ENCODE measurements around the gene GIMAP2. TPM values are rescaled to one million over a fixed set of nuclear protein-coding genes. Genes with fewer than 3 reads are reported as not detected.
"Not testable (repeated sequence)": the region's sequence is repeated elsewhere in the genome, so short reads cannot be mapped to it uniquely, and the experiment has no call there.

The GIMAP2 gene
- total RNA-seq, 2 donors from 2014 or later, result 6.6 to 16.1 TPM

DNA sequence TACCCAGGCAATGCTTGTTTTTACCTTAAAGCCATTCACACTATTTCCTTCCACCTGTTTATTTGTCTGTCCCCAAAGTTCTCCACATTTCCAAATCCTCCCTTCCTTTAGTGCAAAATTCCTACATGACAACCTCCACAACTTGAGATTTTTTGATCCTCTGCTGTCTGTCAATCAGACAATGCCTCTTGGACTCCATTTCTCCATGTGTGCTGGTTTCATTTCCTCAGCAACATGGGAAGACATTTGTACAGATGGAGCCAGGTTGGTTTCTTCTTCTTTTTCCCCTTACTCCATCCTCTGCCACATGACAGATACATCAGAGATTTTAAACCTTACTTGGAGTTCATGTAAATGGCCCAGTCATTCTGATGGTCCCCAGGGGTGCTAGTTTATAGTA is 19.1 kb upstream of the GIMAP2 start:
- Histone ChIP-seq H3K4me1 (replicated peaks) (no peaks in the 10 kb centered on the region), H3K27ac (no peak overlapping the region), H3K4me3 (no peak overlapping the region), H3K36me3 (no peaks in the 10 kb centered on the region), H3K9me3 (no peaks in the 10 kb centered on the region), H3K27me3 (replicated peaks; ENCODE audit: insufficient read depth) (no peaks in the 10 kb centered on the region)
- DNase-seq (ENCODE audit: low spot score), result no peak
- TF ChIP-seq, protein P1, sequence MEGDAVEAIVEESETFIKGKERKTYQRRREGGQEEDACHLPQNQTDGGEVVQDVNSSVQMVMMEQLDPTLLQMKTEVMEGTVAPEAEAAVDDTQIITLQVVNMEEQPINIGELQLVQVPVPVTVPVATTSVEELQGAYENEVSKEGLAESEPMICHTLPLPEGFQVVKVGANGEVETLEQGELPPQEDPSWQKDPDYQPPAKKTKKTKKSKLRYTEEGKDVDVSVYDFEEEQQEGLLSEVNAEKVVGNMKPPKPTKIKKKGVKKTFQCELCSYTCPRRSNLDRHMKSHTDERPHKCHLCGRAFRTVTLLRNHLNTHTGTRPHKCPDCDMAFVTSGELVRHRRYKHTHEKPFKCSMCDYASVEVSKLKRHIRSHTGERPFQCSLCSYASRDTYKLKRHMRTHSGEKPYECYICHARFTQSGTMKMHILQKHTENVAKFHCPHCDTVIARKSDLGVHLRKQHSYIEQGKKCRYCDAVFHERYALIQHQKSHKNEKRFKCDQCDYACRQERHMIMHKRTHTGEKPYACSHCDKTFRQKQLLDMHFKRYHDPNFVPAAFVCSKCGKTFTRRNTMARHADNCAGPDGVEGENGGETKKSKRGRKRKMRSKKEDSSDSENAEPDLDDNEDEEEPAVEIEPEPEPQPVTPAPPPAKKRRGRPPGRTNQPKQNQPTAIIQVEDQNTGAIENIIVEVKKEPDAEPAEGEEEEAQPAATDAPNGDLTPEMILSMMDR (IDR thresholded peaks at IDR 0.05), result no peak
- TF ChIP-seq POLR2AphosphoS5 (IDR thresholded peaks at IDR 0.05), result no peak
- no peak for TF ChIP-seq POLR2A (IDR thresholded peaks at IDR 0.05)
- intact Hi-C loops (cut with DNase I), result no loop called here

DNA sequence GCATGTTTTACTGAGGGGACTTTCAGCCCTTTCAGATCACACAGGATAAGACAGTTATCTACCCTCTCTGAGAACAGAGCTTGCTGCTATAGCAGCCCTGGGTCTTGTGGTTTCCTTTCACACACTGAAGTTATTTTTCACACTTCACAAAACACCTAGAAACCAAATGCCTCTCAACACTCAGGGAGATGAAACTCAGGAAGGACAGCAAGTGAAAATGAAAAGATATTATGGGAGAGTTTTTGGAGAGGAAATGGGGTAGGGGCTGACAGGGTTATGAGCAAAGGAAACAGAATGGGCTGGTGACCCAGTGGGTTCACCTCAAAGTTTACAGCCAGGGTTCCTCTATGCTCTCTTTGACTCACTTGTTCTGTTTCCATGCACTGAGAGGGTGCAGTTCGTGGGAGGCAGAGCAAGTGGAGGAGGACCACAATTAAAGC is 17.0 kb upstream of the GIMAP2 start:
- WGBS, result 50% methylated on average over 1 of the region's 1 CpG
- H3K4me1 ChIP-seq (replicated peaks), result no peaks in the 10 kb centered on the region
- no peak overlapping the region for H3K27ac ChIP-seq
- no peak overlapping the region for H3K4me3 ChIP-seq
- no peaks in the 10 kb centered on the region for H3K27me3 ChIP-seq (replicated peaks; ENCODE audit: insufficient read depth)
- no peak for TF ChIP-seq POLR2AphosphoS5 (IDR thresholded peaks at IDR 0.05)
- H3K9me3 ChIP-seq, result no peaks in the 10 kb centered on the region
- intact Hi-C loops (cut with DNase I), result no loop called here
- H3K36me3 ChIP-seq, result no peaks in the 10 kb centered on the region
- DNase-seq (ENCODE audit: low spot score), result no peak

DNA sequence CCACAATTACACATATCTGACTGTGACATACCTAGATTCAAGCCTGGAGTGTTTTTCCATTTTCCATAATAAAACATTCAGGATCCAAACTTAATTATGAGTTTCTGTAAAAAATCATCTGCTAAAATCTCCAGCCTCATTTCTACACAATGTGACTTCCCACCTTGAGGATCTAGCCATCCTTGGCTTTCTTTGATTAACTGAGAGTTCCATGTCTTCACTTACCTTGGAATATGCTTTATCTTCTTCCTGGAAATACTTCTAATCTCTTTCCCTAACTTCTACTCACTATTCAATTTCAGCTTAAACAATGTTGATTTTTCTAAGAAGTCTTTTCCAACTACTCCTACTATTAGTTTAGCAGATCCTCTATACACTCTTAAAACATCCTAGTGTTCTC is 16.5 kb upstream of the GIMAP2 start:
- DNase-seq (ENCODE audit: low spot score), result no peak
- intact Hi-C loops (cut with DNase I), result no loop called here
- Histone ChIP-seq H3K27ac (no peak overlapping the region), H3K4me1 (replicated peaks) (no peaks in the 10 kb centered on the region), H3K9me3 (no peaks in the 10 kb centered on the region), H3K27me3 (replicated peaks; ENCODE audit: insufficient read depth) (no peaks in the 10 kb centered on the region), H3K4me3 (no peak overlapping the region), H3K36me3 (no peaks in the 10 kb centered on the region)
- no peak for TF ChIP-seq POLR2A (IDR thresholded peaks at IDR 0.05)
- TF ChIP-seq, protein P1 (IDR thresholded peaks at IDR 0.05), result no peak
- no peak for TF ChIP-seq POLR2AphosphoS5 (IDR thresholded peaks at IDR 0.05)

DNA sequence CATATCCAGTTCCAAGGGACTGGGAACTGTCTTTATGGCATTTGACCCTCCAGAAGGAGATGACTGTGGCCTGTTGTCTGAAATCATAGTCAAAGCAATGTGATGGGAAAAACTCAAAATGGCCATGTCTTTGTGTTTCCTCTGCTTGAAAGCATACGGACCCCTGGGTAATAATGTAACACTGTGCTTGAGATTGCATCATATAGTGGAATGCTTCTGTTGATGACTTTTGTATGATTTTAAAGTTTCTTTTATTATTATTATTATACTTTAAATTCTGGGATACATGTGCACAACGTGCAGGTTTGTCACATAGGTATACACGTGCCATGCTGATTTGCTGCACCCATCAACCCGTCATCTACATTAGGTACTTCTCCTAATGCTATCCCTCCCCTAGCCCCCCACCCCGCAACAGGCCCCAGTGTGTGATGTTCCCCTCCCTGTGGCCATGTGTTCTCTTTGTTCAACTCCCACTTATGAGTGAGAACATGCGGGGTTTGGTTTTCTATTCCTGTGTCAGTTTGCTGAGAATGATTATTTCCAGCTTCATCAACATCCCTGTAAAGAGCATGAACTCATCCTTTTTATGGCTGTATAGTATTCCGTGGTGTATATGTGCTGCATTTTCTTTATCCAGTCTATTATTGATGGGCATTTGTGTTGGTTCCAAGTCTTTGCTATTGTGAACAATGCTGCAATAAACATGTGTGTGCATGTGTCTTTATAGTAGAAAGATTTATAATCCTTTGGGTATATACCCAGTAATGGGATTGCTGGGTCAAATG is 13.5 kb upstream of the GIMAP2 start:
- H3K36me3 ChIP-seq; DNase-seq (ENCODE audit: low spot score); H3K9me3 ChIP-seq; H3K4me1 ChIP-seq (replicated peaks); H3K27ac ChIP-seq; H3K4me3 ChIP-seq; H3K27me3 ChIP-seq (replicated peaks; ENCODE audit: insufficient read depth); intact Hi-C loops (cut with DNase I): not testable (repeated sequence)
- WGBS, result 85% methylated on average over 7 of the region's 7 CpGs

DNA sequence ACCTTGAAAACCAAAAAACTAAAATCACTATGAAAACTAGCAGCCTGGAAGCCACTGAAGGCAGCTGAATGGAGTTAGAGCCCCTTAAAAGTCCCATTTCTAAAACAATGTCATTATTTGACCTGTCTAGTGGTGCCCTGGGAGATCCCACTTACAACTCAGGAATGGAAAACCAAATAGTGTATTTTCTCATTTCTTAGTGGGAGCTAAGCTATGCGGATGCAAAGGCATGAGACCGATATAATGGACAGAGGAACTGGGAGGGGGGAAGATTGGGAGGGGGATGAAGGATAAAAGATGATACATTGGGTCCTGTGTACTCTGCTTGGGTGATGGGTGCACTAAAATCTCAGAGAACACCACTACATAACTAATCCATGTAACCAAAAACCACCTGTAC is 9.8 kb upstream of the GIMAP2 start:
- intact Hi-C loops (cut with DNase I), result no loop called here
- no peak for DNase-seq (ENCODE audit: low spot score)
- 53% methylated on average over 2 of the region's 2 CpGs for WGBS
- TF ChIP-seq, protein P1 (IDR thresholded peaks at IDR 0.05), result no peak
- no peak for TF ChIP-seq POLR2A (IDR thresholded peaks at IDR 0.05)
- TF ChIP-seq POLR2AphosphoS5 (IDR thresholded peaks at IDR 0.05), result no peak
- Histone ChIP-seq H3K27ac (no peak overlapping the region), H3K4me3 (no peak overlapping the region), H3K9me3 (no peaks in the 10 kb centered on the region), H3K4me1 (replicated peaks) (no peaks in the 10 kb centered on the region), H3K27me3 (replicated peaks; ENCODE audit: insufficient read depth) (no peaks in the 10 kb centered on the region), H3K36me3 (no peaks in the 10 kb centered on the region)

DNA sequence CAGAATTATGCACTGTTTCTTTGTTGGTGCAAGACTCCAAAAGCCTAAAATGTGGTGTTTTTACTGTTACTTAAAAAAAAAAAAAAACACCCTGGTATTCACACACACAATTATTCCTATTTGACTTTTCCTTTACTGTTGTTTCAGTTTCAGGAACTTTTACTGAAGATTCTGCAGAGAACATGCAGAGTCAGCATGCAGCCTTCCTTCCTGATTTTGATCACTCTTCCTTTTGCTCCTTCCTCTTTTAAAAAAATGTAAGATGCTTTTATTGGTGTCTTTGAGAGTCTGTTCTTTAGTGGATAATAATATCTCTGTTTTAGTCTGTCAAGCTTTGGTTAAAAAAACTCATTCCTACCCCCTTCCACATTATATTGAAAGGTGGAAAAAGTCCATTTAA is 9.2 kb upstream of the GIMAP2 start:
- H3K27ac ChIP-seq; H3K9me3 ChIP-seq; H3K36me3 ChIP-seq; DNase-seq (ENCODE audit: low spot score); H3K4me1 ChIP-seq (replicated peaks); H3K27me3 ChIP-seq (replicated peaks; ENCODE audit: insufficient read depth); H3K4me3 ChIP-seq; intact Hi-C loops (cut with DNase I): not testable (repeated sequence)

DNA sequence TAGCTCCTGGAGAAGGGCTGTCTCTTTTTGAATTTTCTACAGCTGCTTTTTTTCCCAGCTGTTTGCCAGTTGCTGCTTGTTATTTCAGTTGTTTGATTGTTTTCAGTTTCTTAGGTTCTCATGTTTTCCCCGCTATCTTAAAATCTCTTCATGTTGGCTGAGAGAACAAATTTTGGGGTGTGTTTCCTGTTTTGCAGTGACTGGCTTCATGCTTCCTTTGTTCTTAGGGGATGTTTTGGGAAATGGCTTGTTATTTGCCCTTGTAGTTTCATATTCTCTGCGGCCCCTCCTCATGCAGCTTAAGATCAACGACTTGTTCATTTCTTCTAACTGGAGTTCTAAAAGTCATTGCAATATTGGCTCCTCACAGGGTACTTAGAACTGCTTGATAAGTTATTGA is 8.7 kb upstream of the GIMAP2 start:
- H3K4me3 ChIP-seq; intact Hi-C loops (cut with DNase I): not testable (repeated sequence)
- WGBS, result 22% methylated on average over 3 of the region's 3 CpGs

DNA sequence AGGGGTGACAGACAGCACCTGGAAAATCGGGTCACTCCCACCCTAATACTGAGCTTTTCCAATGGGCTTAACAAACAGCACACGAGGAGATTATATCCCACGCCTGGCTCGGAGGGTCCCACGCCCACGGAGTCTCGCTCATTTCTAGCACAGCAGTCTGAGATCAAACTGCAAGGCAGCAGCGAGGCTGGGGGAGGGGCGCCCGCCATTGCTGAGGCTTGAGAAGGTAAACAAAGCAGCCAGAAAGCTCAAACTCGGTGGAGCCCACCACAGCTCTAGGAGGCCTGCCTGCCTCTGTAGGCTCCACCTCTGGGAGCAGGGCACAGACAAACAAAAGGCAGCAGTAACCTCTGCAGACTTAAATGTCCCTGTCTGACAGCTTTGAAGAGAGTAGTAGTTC is 6.9 kb upstream of the GIMAP2 start:
- H3K36me3 ChIP-seq; H3K27me3 ChIP-seq (replicated peaks; ENCODE audit: insufficient read depth); intact Hi-C loops (cut with DNase I); H3K9me3 ChIP-seq; H3K27ac ChIP-seq; H3K4me1 ChIP-seq (replicated peaks); H3K4me3 ChIP-seq; DNase-seq (ENCODE audit: low spot score): not testable (repeated sequence)
- 85% methylated on average over 11 of the region's 11 CpGs for WGBS

More for the DNA sequence above, 8.7 kb upstream of the GIMAP2 start:
- not testable (repeated sequence) for H3K27ac ChIP-seq; H3K36me3 ChIP-seq; H3K27me3 ChIP-seq (replicated peaks; ENCODE audit: insufficient read depth); H3K9me3 ChIP-seq; DNase-seq (ENCODE audit: low spot score); H3K4me1 ChIP-seq (replicated peaks)

DNA sequence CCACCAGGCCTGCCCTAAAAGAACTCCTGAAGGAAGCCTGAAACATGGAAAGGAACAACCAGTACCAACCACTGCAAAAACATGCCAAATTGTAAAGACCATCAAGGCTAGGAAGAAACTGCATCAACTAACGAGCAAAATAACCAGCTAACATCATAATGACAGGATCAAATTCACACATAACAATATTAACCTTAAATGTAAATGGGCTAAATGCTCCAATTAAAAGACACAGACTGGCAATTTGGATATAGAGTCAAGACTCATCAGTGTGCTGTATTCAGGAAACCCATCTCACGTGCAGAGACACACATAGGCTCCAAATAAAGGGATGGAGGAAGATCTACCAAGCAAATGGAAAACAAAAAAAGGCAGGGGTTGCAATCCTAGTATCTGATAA is 5.1 kb upstream of the GIMAP2 start:
- H3K4me1 ChIP-seq (replicated peaks); H3K4me3 ChIP-seq; intact Hi-C loops (cut with DNase I); H3K27me3 ChIP-seq (replicated peaks; ENCODE audit: insufficient read depth); H3K9me3 ChIP-seq; H3K36me3 ChIP-seq; H3K27ac ChIP-seq; DNase-seq (ENCODE audit: low spot score): not testable (repeated sequence)
- 85% methylated on average over 2 of the region's 2 CpGs for WGBS

All from prostate gland (tissue), 2 donors.